ENCODE results near the gene MACROH2A1.

- TF ChIP-seq CTCF (IDR thresholded peaks at IDR 0.05; ENCODE audit: borderline replicate concordance, extremely low read depth, low read length, poor library complexity, severe bottlenecking) = no peak
- no peak for TF ChIP-seq EZH2 (IDR thresholded peaks at IDR 0.05; ENCODE audit: borderline replicate concordance, low read depth, low read length, severe bottlenecking)
Measured at GRCh38 chr5:135394095-135394494, 4.9 kb downstream of the MACROH2A1 start.

Measured in DND-41 (cell line).